HG02981 (cell line): ENCODE measurements around the gene HOATZ.

ENCODE experiments used
- ATAC-seq: cut with Tn5 transposase; IDR thresholded peaks from one replicate; pipeline ENCODE4 v1.9.1; 2021; ENCODE audit warnings: mild to moderate bottlenecking, moderate library complexity; ENCODE audit not compliant: unreplicated experiment

HOATZ gene

DNA sequence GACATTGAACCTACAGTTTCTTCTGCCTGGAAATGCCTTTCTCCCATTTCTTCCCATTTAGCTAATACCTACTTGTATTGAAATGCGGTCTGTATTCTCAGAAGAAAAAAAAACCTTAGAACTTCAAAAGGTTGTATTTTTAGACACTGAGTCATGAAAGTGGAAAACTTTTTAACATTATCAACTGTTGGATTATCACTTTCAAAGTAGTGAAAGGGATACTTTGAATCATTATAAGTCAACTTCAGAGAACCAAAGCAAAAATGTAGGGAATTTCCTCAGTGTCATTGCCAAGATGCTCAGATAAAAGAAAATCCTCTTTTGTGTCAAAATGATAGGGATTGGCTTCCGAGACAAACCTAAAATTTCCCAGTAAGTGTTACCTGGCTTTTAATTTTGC lies 6.6 kb downstream of the HOATZ start:
- ATAC-seq: no peak

DNA sequence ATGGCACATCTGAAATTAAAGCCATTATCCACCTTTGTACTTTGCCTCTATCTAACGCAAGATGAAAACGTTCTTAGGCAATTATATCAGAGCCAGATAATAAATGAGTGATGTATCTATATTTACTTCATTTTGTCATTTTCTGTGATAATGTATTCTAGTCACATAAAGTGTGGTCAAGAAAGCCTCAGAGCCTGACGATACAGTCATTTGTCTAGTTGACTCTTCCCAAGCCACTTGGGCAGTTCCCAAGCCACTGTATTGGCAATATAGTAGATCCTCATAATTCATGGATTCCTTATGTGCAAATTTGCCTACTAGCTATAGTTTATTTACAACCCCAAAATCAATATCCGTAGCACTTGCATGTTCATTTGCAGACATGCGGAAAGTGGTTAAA lies 7.8 kb downstream of the HOATZ start:
- no peak for ATAC-seq

DNA sequence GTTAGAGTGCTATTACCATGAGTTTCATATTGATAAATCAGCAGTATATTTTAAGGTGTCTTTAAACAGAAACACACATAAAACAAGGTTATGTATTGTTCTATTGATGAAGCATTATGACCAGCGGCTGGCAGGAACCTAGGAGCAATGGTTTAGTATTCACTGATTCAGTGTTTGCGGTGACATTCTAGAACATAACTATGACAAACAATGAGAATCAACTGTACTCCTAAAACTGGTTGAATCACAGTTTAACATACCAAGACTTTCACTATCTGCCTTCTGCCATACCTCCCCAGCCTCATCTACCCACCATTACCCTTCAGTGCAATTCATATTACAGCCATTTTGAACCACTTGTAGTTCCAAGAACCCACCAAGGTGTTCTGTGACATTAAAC lies 8.8 kb downstream of the HOATZ start:
- ATAC-seq: no peak

DNA sequence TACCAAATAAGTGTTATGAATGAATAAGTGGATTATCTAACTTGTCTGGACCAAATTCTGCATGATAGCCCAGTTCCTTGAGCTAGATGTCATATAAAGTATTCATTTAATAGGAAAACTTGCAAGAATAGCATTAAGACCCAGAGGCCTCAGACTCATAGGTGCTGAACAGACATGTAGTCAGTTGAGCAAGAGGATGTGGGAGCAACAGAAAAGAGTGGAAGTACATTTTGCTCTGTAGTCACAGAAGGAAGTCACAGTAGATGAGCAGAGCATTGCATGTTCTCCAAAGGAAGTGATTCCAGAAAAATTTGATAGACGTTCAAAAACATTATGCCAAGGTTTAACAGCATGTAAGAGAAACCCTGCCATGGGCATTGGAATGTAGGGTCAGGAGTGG lies 9.5 kb downstream of the HOATZ start:
- no peak for ATAC-seq

DNA sequence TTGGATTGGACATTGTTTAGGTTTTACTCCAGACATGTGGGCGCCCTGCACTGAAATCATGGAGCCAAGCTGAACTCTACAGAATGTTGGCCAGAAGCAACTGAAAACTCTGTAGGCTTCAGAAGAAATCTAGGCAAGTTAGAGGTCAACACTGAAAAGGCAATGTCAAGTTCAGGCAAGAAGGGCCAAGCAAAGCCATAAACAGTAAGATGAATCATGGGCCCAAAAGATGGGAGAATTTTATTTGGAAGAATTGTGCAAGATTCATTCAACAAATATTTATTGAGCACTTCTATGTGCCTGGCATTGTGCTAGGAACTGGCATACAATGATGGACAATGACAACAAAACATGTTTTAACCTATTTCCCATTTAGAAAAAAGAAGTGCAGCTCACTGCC lies 10.9 kb downstream of the HOATZ start:
- ATAC-seq: no peak

DNA sequence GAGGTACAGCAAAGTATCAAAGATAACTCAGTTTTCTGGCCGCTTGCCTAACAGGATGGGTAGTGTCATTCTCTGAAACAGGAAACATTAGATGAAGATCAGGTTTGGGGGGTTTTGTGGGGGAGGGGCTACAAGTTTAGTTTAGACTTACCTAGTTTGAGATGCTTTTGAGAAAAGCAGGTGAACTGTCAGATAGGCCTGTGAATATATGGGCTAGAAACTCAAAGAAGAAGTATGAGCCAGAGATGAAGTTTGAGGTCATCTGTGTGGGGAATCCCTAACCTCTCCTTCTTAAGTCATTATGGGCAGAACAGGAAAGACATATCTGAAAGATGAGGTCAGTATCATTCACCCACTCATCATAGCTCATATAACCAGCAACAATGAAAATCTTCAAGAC lies 11.9 kb downstream of the HOATZ start:
- ATAC-seq: no peak

DNA sequence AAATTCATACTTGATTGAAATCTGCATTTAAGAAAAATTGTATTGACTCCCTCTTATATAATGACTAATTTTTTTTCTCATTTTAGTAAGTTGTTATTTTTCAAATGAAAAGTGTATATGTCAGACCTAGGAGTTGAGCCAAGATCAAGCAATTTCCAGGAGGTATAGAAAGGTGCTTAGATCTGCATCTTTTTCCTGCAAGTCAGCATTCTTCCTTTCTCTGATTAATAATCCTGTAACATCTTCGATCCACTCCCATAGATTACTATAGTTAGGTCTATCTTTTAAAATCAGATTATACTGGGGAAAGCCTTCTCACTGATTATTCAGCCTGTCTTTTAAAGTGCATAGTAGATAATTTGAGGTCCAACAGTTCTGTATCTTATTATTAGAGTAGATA lies 12.7 kb downstream of the HOATZ start:
- ATAC-seq: no peak

DNA sequence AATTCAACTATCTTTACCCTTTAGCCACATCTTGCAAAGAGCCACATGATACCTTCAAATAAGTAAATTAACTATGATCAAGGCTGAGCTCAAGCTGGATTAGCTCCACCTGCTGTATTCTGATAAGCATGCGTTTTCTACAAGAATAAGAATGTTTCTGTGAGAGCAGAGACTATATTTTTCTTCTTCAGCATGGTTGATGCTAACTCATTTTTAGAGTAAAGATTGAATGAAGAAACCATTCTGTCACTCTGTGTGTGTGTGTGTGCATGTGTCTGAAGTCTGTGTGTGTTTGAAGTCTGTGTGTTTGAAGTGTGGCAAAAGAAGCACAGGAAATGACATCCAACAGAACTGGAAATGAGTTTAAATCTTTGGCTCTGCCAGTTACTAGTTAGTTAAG lies 14.0 kb downstream of the HOATZ start:
- no peak for ATAC-seq

DNA sequence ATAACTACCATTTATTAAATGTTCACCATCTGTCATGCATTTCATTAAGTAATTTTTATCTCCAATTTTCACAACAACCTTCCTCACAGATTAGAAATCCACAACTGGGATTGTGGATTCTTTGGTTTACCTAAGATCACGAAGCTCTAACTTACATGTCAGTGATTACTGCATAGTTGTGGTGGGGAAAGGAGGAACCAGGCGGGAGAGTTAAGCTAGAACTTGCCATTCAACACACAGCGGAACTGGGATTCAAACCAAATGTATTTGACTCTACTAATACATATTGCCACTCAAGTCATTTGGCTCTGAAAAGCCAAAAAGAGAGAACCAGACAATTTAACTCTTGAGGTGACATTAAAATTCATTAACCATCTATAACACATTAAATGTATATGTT lies 15.5 kb downstream of the HOATZ start:
- ATAC-seq: no peak

DNA sequence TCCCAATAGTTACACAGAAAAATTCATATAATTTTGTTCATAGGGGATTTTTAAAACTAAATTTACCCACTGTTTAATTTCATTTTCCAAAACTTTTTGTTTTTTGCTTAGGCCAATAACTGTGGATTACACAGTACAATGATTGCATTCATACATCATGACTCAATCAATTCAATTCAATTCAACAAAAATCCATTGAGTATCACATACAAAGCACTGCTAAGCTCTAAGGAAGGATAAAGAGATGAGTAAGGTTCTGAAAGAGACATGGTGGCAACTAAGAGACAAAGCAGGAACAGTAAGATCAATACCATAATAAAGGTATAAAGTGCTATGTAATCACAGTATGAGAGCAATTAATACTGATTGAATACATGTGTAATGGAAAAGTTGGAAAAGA lies 16.6 kb downstream of the HOATZ start:
- no peak for ATAC-seq

DNA sequence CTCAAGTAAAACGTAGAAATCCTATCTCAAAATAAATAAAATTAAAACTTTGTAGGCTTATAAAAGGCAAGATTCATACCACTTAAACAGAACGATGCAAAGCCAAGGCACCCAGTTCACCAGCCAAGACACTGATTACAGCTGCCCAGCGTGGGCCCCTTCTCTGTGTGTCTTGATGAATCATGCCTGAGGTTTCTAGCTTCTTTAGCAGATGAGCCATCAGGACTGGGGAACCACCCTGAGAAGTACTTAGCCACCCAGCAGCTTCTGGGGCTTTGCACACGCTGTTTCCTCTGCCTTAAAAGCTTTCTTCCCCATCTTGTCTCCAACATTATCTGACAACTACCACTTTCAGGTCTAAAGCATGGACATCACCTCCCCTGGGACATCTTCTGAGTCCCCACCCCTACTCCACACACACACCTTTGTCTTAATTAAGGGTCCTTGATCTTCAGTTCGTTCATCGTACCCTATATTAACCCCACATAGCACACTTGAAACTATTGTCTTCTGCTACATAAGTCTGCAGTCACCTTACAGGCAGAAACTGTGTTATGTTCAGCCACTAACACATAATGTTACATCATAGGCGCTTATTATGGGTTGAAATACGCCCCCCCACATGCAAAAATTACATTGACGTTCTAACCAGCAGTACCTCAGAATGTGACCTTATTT lies 17.2 kb downstream of the HOATZ start:
- no peak for ATAC-seq

DNA sequence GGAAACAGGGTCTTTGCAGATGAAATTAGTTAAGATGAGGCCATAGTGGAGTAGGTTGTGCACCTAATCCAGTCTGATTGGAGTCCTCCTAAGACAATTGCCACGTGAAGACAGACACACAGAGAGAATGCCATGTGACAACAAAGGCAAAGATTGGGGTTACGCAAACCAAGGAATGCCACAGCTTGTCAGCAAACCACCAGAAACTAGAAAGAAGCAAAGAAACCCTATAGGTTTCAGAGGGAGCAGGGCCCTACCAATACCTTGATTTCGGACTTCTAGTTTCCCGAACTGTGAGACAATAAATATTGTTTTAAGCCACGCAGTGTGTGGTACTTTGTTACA lies 17.8 kb downstream of the HOATZ start:
- ATAC-seq: no peak

DNA sequence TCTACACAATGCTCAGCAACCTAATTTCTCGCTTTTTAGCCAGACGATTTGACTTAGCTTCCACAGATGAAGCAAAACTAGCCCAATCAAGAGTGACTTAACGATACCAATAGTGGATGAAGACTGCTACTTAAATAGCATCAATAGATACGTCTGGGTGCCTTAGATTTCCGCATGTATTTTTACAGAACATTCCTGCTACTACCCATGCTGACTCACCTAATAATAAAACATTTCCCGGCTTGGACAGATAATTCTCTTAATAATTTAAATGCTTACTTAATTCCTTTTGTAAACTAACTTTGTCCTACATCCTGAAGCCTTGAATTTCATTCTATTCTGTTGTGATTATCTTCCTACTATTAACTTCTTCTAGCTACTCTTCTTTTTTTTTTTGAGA lies 20.7 kb downstream of the HOATZ start:
- no peak for ATAC-seq

DNA sequence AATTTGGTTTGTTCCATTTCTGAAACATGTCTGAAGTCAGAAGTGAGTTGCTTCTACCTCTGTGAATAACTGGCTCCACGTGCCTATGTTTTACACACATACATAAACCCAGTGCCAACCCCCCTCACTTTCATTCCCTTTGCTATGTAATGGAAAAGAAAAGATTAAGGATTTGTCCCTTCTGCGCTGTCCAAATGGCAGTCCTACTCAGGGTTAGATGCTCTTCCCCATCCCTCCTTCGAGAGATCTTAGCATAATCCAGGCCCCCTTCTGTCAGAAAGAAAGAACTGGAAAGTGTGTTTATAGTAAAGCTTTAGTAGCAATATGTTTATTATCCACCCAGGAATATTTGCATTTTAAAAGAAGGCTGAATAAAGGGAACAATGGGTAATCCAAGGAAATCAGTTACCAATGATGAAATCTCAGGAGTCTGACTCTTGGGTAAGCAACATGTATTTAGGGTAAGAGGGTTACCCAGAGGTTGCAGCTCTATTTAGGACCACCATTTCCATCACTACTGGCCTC lies 22.8 kb downstream of the HOATZ start:
- no peak for ATAC-seq

DNA sequence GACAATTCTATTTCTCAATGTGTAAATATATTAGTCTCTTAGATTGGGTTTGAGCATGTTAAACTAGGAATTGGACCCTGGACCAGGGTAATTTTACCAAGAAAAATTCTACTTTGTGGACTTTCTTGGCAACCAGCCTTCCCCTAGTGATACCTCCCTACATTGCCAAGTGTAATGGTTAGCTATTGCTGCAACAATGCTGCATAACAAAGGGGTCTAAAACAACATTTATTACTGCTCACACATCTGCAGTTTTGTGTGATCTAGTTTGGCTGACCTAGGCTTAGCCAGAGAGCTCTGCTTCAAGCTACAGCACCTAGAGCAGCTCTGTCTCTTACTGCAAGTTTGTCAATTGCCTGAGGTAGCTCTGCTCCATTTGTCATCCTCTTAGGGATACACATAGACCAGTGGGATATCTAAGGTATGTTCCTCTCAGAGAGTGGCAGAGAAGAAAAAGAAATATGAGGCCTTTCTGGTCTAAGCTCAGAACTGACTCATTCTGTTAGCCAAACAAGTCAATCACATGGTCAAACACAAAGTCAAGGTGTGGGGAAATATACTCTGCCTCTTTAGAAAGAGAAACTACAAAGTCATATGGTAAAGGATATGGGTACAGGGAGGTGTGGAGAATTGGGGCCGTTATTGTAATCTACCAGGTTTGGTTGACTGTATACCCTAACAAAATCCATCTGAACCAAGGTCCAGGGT lies 24.0 kb downstream of the HOATZ start:
- ATAC-seq: no peak

DNA sequence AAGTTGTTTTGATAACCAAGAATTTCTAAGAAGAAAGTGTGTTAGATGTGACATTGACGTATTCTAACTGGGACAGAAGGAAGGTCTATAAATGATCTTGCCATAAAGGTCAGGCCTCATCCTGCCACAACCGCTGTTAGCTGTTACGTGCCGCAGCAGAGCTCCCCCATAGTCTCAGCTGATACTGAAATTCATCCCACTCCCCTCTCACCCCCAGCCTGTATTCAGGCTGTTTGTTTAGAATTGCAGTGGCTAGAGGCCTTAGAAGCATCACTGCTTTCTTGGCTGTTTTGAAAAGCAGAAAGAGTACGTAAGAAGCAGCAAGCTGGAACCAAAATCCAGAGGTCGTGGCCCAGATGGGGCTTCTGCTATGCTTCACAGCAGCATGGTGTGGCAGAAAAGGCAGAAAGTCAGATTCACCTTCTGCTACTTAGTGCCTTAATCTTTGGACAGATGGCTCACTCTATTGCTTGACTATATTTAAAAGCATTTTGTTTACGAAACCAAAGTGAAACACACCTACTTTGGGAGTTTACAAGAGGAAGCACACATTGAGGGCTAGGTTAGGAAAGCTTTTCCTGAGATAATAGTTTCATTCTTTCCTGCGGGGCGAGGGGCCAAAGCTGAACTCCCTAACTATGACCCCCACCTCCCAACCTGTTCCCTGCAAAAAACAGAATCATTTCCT lies 25.0 kb downstream of the HOATZ start:
- ATAC-seq: no peak

DNA sequence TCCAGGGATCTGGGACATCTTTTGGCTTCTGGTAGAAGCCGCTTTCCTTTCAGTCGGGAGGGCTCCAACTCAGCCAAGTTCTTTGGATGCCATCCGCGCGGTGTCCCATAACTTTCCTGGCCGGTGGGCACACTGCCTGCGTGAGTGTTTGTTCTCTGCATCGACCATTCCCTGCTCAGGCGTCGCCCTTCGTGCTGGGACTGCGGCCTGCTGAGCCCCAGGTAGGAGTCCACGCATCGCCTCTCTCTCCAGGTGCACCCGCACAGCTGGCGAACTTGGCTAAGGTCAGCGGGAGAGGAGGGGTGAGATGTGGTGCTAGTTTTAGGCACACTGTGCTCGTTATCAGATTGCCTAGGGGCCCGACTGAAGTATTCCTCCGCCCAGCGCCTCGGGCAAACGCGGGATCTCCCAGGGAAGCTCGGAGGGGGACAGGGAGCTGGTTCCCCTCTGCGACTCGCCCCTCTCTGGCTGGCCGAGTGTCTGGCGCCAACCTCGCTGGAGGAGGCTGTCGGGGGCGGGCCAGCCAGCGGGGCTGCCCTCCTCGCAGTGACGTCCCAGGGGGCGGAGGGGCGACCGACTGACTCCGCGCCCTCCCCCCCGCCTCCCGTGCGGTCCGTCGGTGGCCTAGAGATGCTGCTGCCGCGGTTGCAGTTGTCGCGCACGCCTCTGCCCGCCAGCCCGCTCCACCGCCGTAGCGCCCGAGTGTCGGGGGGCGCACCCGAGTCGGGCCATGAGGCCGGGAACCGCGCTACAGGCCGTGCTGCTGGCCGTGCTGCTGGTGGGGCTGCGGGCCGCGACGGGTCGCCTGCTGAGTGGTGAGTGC lies 25.7 kb downstream of the HOATZ start, which contains the start of gene LAYN:
LAYN (plus strand) TSS at position 607 of the 823 bp plus-strand sequence; CDS start at position 731, 124 bp downstream.
- no peak for ATAC-seq

DNA sequence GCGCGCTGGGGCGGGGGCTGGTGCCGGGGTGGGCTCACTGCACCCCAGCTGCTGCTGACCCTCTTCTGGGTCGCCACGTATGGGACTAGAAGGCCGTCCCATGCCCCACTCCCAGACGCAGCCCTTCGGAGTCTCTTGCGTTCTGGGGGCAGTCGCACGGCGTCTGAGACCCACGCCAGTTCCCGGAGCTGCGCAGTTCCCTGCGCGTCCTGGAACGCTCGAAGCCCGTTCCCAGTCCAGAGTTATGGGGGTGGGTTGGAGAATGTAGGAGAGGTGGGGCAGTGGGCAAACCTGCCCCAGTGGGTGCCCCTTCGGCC lies 26.3 kb downstream of the HOATZ start:
- no peak for ATAC-seq

DNA sequence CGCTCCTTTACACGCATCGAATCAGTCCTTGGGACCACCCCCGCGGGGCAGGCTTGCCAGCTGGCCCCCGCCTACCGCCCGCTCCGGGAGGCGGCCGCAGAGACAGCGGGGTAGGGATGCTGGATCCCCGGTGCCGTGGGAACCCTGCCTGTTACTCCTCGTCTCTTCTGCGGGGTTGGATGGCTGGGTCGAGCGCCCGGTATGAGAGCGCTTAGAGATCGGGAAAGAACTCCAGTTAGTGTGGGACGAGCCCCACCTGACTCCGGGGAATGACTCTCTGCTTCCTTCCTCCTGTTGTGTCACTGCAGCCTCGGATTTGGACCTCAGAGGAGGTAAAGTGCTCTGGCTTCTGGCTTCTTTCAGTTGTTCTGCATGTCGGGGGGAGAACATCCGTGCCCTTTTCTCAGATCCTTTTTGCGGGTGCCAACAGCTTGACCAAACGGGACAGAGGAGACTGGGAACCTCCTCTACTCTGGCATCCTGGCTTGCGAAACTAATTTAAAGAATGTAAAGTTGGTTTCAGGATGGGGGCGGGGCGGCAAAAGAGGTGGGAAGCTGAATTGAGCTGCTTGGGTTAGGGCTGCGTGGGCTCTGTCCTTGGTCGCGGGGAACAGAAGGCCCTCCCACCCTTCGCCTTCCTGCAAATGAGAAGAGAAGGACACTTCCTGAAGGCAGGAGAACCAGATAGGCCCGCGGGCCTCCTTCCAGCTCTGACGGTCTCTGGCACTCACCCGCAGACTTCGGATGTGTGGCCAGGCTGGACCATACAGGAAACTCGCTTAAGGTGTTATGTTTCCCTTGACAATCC lies 26.9 kb downstream of the HOATZ start:
- no peak for ATAC-seq

DNA sequence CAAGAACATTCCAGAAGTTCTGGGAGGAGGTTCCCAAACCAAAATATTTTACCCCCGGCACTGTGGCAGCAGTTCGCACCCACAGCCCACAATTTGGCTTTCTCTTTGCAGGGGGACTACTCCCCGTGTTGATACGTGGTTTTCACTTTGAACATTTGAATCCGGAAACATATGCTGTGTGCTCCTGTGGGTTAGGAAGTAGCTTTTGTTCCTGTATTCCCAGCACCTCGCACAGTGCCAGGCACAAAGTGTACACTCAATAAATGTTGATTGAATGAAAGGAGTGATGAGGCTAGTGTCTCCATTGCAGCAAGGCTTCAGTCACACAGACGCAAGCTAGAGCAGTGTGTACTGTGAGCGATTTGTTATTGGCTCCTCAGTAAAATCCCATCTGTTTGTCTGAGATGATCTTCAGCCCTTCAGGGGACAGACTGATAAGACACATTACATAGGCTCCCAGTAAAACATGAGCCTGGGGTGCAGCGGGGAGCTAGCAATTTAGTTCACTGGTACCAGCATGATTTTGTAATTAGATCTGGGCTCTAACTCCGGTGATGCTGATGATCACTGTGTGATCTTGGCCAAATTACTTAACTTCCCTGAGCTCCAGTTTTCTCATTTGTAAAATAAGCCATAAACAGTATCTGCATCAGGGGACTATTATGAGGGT lies 28.2 kb downstream of the HOATZ start:
- no peak for ATAC-seq
